Glutamatergic neuron (in vitro differentiated cells): ENCODE measurements around the gene CNN1. TPM values are rescaled to one million over a fixed set of nuclear protein-coding genes. Genes with fewer than 3 reads are reported as not detected.

Source experiments
- DNase-seq: peaks from one replicate; pipeline ENCODE4 v3.0.0; 2022
- H3K27ac Mint-ChIP-seq: one replicate; pipeline ENCODE4 v1.8.0; 2020; ENCODE audit warnings: mild to moderate bottlenecking, mixed read lengths, inconsistent platforms; ENCODE audit not compliant: unreplicated experiment
- H3K27me3 Mint-ChIP-seq: one replicate; pipeline ENCODE4 v1.8.0; 2020; ENCODE audit warnings: mild to moderate bottlenecking, moderate library complexity, mixed read lengths, inconsistent platforms; ENCODE audit not compliant: unreplicated experiment
- H3K36me3 Mint-ChIP-seq: one replicate; pipeline ENCODE4 v1.8.0; 2020; ENCODE audit warnings: mild to moderate bottlenecking, mixed read lengths, inconsistent platforms; ENCODE audit not compliant: unreplicated experiment
- H3K4me1 Mint-ChIP-seq: one replicate; pipeline ENCODE4 v1.8.0; 2020; ENCODE audit warnings: mild to moderate bottlenecking, low read depth, mixed read lengths, inconsistent platforms; ENCODE audit not compliant: unreplicated experiment
- H3K4me3 Mint-ChIP-seq: one replicate; pipeline ENCODE4 v1.8.0; 2020; ENCODE audit warnings: mild to moderate bottlenecking, mixed read lengths, inconsistent platforms; ENCODE audit not compliant: unreplicated experiment
- H3K9me3 Mint-ChIP-seq: one replicate; pipeline ENCODE4 v1.8.0; 2020; ENCODE audit warnings: mild to moderate bottlenecking, moderate library complexity, mixed read lengths, inconsistent platforms; ENCODE audit not compliant: unreplicated experiment
- total RNA-seq: library from RNA; stranded (reverse); fragmentation: NEBNext Ultra II Directional; extraction: Animal tissue kit (Norgen Biotek cat#: 25700); gene quantifications from one replicate; pipeline ENCODE4 v1.2.1, GENCODE V29; 2021; ENCODE audit not compliant: unreplicated experiment
- TF ChIP-seq, protein P1 (sequence below): fragments of 200-600 bp; sonication (generic); IDR thresholded peaks from one replicate; pipeline ENCODE4 v1.5.0; 2021; ENCODE audit not compliant: partially characterized antibody, unreplicated experiment

Gene CNN1
- total RNA-seq, 1 donor from 2014 or later, result 2.3 TPM

DNA sequence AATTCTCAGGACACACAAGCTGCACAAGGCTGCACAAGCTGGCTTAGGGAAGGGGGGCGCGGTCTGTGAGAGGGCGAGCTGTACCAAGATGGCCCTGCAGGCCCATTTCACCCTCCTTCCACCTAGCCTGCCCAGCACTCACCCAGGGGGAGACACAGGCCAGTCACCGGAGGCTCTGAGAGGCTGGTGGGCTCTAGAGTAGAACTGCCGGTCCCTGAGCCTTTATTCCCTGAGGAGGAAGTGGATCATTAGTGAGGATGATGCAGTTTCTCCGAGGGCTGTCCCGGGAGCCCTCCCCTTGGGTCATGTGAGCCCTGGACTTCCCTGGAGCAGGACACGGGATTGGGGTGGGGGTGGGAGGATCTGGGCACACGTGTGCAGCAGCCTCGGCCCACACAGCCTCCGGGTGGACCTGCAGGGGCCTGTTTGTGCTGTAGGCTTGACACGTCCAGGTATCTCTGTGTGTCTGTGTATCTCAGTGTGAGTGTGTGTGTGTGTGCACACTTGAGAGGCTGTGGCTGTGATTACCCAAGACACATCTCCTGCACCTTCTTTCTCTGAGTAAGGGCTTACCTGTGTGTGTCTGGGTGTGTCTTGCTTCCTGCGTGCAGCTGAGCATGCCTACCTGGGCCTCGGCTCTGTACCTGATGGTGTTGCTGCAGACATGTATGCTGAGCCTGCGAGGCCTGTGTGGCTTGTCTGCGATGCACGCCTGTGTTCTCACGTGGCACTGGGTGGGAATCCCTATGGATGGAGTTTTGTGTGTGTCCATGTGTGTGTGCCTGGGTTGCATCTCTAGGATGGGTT, 39.0 kb downstream of the CNN1 start, which contains the start of gene ACP5:
TSS of gene ACP5 (minus strand) at position 195 of the 807 bp plus-strand sequence. CDS start 328 bp downstream, outside the sequence.
- peak; percentile 27 for DNase-seq
- Mint-ChIP-seq H3K4me1 (no peaks in the 10 kb centered on the region), H3K9me3 (no peaks in the 10 kb centered on the region), H3K4me3 (no peak within 1 kb of the TSS), H3K27me3 (peaks cover 13% of the 10 kb centered on the region), H3K27ac (no peak within 1 kb of the TSS), H3K36me3 (no peaks in the 10 kb centered on the region)
- TF ChIP-seq, protein P1, sequence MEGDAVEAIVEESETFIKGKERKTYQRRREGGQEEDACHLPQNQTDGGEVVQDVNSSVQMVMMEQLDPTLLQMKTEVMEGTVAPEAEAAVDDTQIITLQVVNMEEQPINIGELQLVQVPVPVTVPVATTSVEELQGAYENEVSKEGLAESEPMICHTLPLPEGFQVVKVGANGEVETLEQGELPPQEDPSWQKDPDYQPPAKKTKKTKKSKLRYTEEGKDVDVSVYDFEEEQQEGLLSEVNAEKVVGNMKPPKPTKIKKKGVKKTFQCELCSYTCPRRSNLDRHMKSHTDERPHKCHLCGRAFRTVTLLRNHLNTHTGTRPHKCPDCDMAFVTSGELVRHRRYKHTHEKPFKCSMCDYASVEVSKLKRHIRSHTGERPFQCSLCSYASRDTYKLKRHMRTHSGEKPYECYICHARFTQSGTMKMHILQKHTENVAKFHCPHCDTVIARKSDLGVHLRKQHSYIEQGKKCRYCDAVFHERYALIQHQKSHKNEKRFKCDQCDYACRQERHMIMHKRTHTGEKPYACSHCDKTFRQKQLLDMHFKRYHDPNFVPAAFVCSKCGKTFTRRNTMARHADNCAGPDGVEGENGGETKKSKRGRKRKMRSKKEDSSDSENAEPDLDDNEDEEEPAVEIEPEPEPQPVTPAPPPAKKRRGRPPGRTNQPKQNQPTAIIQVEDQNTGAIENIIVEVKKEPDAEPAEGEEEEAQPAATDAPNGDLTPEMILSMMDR, result no peak

GRCh38 chr19:11578258-11579142, 39.8 kb downstream of the CNN1 start:
- Mint-ChIP-seq H3K36me3 (no peaks in the 10 kb centered on the region), H3K4me1 (no peaks in the 10 kb centered on the region), H3K9me3 (no peaks in the 10 kb centered on the region), H3K4me3 (no peak overlapping the region), H3K27me3 (peaks cover 12% of the 10 kb centered on the region), H3K27ac (no peak overlapping the region)
- DNase-seq, result peak; percentile 52
- TF ChIP-seq, protein P1, result no peak

DNA sequence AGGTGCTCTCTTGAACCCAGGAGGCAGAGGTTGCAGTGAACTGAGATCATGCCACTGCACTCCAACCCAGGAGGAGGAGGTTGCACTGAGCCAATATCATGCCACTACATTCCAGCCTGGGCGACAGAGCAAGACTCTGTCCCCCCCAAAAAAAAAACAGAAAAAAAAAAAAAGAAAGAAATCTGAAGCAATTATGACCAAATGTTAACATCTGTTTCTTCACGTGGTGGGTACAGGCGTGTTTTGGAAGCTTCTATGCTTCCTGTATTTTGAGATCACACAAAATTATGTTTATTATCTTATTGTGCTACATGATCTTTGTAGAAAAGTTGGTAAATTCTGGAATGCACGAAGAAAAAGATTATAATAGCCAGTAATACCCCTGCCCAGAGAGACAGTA, 41.5 kb downstream of the CNN1 start:
- no peaks in the 10 kb centered on the region for H3K4me1 Mint-ChIP-seq

DNA sequence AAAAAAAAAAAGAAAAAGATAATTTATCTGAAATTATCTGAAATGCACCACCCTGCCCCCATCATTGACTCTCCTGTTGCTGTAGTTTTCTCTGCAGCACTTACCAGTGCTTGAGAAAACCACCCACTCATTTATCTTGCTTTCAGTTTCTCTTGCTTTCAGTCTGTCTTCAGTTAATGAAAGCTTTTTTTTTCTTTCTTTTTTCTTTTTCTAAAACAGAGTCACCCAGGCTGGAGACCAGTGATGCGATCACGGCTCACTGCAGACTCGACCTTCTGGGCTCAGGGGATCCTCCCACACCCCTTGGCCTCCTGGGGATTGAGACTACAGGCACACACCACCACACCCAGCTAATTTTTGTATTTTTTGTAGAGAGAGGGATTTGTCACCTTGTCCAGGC, 43.1 kb downstream of the CNN1 start:
- Mint-ChIP-seq H3K4me1 (no peaks in the 10 kb centered on the region), H3K4me3 (no peak overlapping the region), H3K9me3 (peaks cover 3% of the 10 kb centered on the region), H3K36me3 (no peaks in the 10 kb centered on the region), H3K27me3 (peaks cover 15% of the 10 kb centered on the region), H3K27ac (no peak overlapping the region)
- TF ChIP-seq, protein P1, result no peak
- no peak for DNase-seq

More for the DNA sequence above, 41.5 kb downstream of the CNN1 start:
- H3K27me3 Mint-ChIP-seq, result peaks cover 13% of the 10 kb centered on the region
- no peak for DNase-seq
- TF ChIP-seq, protein P1, result no peak
- H3K27ac Mint-ChIP-seq, result no peak overlapping the region
- no peak overlapping the region for H3K4me3 Mint-ChIP-seq
- no peaks in the 10 kb centered on the region for H3K36me3 Mint-ChIP-seq
- peaks cover 1% of the 10 kb centered on the region for H3K9me3 Mint-ChIP-seq
